Activated CD4-positive, alpha-beta T cell treated with anti-CD3 and anti-CD28 coated beads, Interleukin-2, amount 50 U/mL, for 16 hours (primary cell): ENCODE results near the gene RPE.

ENCODE experiments used
- DNase-seq: peaks from one replicate; pipeline ENCODE4 v3.0.0-alpha.2; 2020

The RPE gene

GRCh38 chr2:210003359-210003758, 921 bp downstream of the RPE start:
- DNase-seq = no peak

- DNase-seq = no peak
Measured at GRCh38 chr2:210004881-210005280, 2.4 kb downstream of the RPE start.

- no peak for DNase-seq
Measured at GRCh38 chr2:210007895-210008294, 5.5 kb downstream of the RPE start.

- DNase-seq = peak; percentile 51
Measured at GRCh38 chr2:210009126-210009525, 6.7 kb downstream of the RPE start.

- no peak for DNase-seq
Measured at GRCh38 chr2:210009896-210010295, 7.5 kb downstream of the RPE start.

GRCh38 chr2:210020138-210020537, 17.7 kb downstream of the RPE start:
- DNase-seq = no peak

GRCh38 chr2:210022824-210023223, 20.4 kb downstream of the RPE start:
- no peak for DNase-seq

GRCh38 chr2:210027608-210028007, 25.2 kb downstream of the RPE start:
- no peak for DNase-seq

- no peak for DNase-seq
Measured at GRCh38 chr2:210028178-210028577, 25.7 kb downstream of the RPE start.

- DNase-seq = no peak
Measured at GRCh38 chr2:210034087-210034683, 31.7 kb downstream of the RPE start.

- DNase-seq = no peak
Measured at GRCh38 chr2:210035679-210036078, 33.2 kb downstream of the RPE start.

- no peak for DNase-seq
Measured at GRCh38 chr2:210038078-210038477, 35.6 kb downstream of the RPE start.

GRCh38 chr2:210046851-210047500, 44.5 kb downstream of the RPE start:
- DNase-seq = no peak

GRCh38 chr2:210049831-210050230, 47.4 kb downstream of the RPE start:
- no peak for DNase-seq

GRCh38 chr2:210050885-210051284, 48.4 kb downstream of the RPE start:
- no peak for DNase-seq

- DNase-seq = no peak
Measured at GRCh38 chr2:210054696-210055095, 52.3 kb downstream of the RPE start.

- no peak for DNase-seq
Measured at GRCh38 chr2:210055825-210056224, 53.4 kb downstream of the RPE start.

GRCh38 chr2:210063306-210063705, 60.9 kb downstream of the RPE start:
- no peak for DNase-seq
